Spleen (tissue), 11 donors: Measurements from ENCODE around the gene LRRC39. TPM values are rescaled to one million over a fixed set of nuclear protein-coding genes. Genes with fewer than 3 reads are reported as not detected.

Source experiments
- DNase-seq: peaks from one replicate; pipeline ENCODE4 v3.0.0-alpha.2; 2020
- H3K27ac ChIP-seq, 8 donors: fragments of 200-600 bp; sonication (generic) in 7 of 8; 1 replicate in 4 of 8; 2 replicates in 4 of 8; pipeline versions ENCODE4 v1.5.0 to v1.8.0; 2016 to 2021; ENCODE audit warnings: inconsistent platforms in 4 of 8, mild to moderate bottlenecking in 4 of 8, moderate library complexity in 1 of 8
- H3K27me3 ChIP-seq, 7 donors: fragments of 200-600 bp; sonication (generic) in 6 of 7; replicated peaks in 1 of 7; 1 replicate in 4 of 7; 2 replicates in 3 of 7; pipeline versions ENCODE4 v1.5.0 to v1.8.0; 2016 to 2021; ENCODE audit warnings: inconsistent platforms in 3 of 7, mild to moderate bottlenecking in 1 of 7
- H3K36me3 ChIP-seq, 6 donors: fragments of 200-600 bp; sonication (generic) in 5 of 6; 1 replicate in 4 of 6; 2 replicates in 2 of 6; pipeline versions ENCODE4 v1.5.0 to v1.8.0; 2016 to 2021; ENCODE audit warnings: inconsistent platforms in 2 of 6
- H3K4me1 ChIP-seq, 6 donors: fragments of 200-600 bp; sonication (generic) in 5 of 6; 1 replicate in 3 of 6; 2 replicates in 3 of 6; pipeline versions ENCODE4 v1.5.0 to v1.8.0; 2016 to 2021; ENCODE audit warnings: inconsistent platforms in 3 of 6
- H3K4me3 ChIP-seq, 8 donors: fragments of 200-600 bp; sonication (generic) in 7 of 8; 1 replicate in 4 of 8; 2 replicates in 4 of 8; pipeline versions ENCODE4 v1.5.0 to v1.8.0; 2016 to 2021; ENCODE audit warnings: inconsistent platforms in 4 of 8, mild to moderate bottlenecking in 4 of 8, moderate library complexity in 2 of 8
- H3K9me3 ChIP-seq, 8 donors: fragments of 200-600 bp; sonication (generic) in 7 of 8; 1 replicate in 4 of 8; 2 replicates in 4 of 8; pipeline versions ENCODE4 v1.5.0 to v1.8.0; 2016 to 2021; ENCODE audit warnings: inconsistent platforms in 4 of 8
- POLR2A ChIP-seq, 3 donors: fragments of 450-650 bp; IDR thresholded peaks; one replicate each; pipeline ENCODE4 v1.5.1; 2017; ENCODE audit warnings: antibody characterized with exemption in 3 of 3, mild to moderate bottlenecking in 1 of 3
- POLR2AphosphoS5 ChIP-seq, 3 donors: sonication (generic); formaldehyde crosslinking; IDR thresholded peaks; one replicate each; pipeline ENCODE4 v1.5.1; 2017; ENCODE audit warnings: antibody characterized with exemption in 3 of 3
- WGBS, 5 donors: extraction: QIAGEN DNeasy Blood & Tissue Kit in 3 of 5; methylation state at CpG; one replicate each; pipeline versions ENCODE4 v1.1.5 to v1.1.7; 2013 to 2018; 5-methylcytosine and 5-hydroxymethylcytosine counted together
- intact Hi-C: fragments of 100-400 bp; cut with DNase I; formaldehyde crosslinking; loops from one replicate; pipeline ENCODE4 v1.15.0; 2023; ENCODE audit warnings: low total_unique reads
- polyA plus RNA-seq, 3 donors: library from polyadenylated mRNA; stranded (reverse); fragments of 200-250 nt; gene quantifications; one replicate each; pipeline ENCODE4 v1.2.1, GENCODE V29; 2013
- total RNA-seq, 7 donors: library from RNA; depleted of rRNA in 3 of 7; stranded (reverse); fragments of >200 nt in 3 of 7; fragmentation: NEBNext Ultra II Directional in 4 of 7; extraction: Animal tissue kit (Norgen Biotek cat#: 25700) in 4 of 7; gene quantifications; one replicate each; pipeline versions ENCODE4 v1.1.0 to v1.2.1, GENCODE V29; 2016 to 2021
- TF ChIP-seq, protein P1 (sequence below), 11 experiments: fragments of 200-600 bp in 7 of 11; fragments of 450-650 bp in 4 of 11; sonication (generic) in 4 of 11; IDR thresholded peaks in 8 of 11; conservative IDR thresholded peaks in 3 of 11; 1 replicate in 7 of 11; 2 replicates in 4 of 11; pipeline versions ENCODE4 v1.4.0 to v1.8.0; 2016 to 2021; ENCODE audit warnings: antibody characterized with exemption in 11 of 11, inconsistent platforms in 4 of 11, mild to moderate bottlenecking in 1 of 11
- donor health status: healthy with polysubstance abuse.
- donor health status: DM: no; HTN: no; CAD: no; lungs with moderate emphysema.
- donor health status: DM: no; HTN: no; CAD: no.
- donor health status: Bipolar disorder and iron deficiency.
- donor health status: healthy.
- donor health status: DM: no; HTN: no; CAD: no.
- donor health status: DM: yes; HTN: yes; CAD: no.

Gene LRRC39
- total and polyA plus RNA-seq, 10 donors, result 0.51 to 3.1 (median 1.1) TPM

DNA sequence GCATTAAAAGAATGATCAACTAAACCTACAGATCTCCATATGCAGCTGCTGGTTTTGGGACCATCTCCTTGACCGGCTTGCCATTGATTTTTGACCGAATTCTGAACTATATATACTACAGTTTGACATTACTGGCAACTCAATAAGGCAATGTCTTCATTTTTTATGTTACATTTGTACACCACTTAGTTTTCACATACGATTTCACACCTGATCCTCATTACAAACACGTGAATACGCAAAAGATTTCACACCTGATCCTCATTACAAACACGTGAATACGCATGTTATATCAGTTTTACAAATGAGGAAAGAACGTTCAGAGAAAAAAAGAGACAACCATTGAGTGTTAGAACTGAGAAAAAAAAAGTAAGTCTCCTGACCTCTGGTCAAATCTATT lies 46.4 kb downstream of the LRRC39 start:
- TF ChIP-seq POLR2A (IDR thresholded peaks at IDR 0.05), result no peak
- TF ChIP-seq, protein P1, sequence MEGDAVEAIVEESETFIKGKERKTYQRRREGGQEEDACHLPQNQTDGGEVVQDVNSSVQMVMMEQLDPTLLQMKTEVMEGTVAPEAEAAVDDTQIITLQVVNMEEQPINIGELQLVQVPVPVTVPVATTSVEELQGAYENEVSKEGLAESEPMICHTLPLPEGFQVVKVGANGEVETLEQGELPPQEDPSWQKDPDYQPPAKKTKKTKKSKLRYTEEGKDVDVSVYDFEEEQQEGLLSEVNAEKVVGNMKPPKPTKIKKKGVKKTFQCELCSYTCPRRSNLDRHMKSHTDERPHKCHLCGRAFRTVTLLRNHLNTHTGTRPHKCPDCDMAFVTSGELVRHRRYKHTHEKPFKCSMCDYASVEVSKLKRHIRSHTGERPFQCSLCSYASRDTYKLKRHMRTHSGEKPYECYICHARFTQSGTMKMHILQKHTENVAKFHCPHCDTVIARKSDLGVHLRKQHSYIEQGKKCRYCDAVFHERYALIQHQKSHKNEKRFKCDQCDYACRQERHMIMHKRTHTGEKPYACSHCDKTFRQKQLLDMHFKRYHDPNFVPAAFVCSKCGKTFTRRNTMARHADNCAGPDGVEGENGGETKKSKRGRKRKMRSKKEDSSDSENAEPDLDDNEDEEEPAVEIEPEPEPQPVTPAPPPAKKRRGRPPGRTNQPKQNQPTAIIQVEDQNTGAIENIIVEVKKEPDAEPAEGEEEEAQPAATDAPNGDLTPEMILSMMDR (IDR thresholded peaks at IDR 0.05 in 8 of 11, conservative IDR thresholded peaks at IDR 0.05 in 3 of 11), result no peak
- TF ChIP-seq POLR2AphosphoS5 (IDR thresholded peaks at IDR 0.05), result no peak
- intact Hi-C loops, result loop anchor here (10.0 kb wide), 2 partner anchors 143 to 223 kb away; partner anchors contain the start of gene CDC14A
- Histone ChIP-seq H3K4me3 (peak overlapping the region in 5 of 8 donors; percentile 77 to 94 (median 79)), H3K4me1 (peaks cover 18 to 59% (median 41%) of the 10 kb centered on the region in 6 donors), H3K36me3 (peaks cover 0 to 3% (median under 1%) of the 10 kb centered on the region in 6 donors), H3K27me3 (no peaks in the 10 kb centered on the region), H3K27ac (no peak overlapping the region), H3K9me3 (no peaks in the 10 kb centered on the region)
- 80 to 85% (median 82%) methylated on average over 8 of the region's 8 CpGs for WGBS, 5 donors
- DNase-seq, result no peak

DNA sequence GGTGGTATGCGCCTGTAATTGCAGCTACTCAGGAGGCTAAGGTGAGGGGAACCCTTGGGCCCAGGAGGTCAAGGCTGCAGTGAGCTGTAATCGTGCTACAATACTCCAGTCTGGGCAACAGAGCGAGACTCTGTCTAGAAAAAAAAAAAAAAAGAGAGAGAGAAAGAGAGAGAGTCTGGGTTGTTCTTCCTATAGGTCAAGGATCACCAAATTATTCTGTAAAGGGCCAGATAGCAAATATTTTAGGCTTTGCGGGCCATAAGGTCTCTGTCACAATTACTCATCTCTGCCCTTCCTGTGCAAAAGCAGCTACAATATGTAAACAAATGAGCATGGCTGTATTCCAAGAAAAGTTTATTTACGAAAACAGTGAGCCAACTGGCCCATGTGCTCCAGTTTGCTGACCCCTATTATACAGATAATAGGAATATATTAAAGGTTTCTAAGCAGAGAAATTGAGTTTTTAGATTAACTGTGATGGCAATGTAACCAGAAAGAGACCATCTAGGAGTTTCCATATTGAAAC lies 47.4 kb downstream of the LRRC39 start:
- intact Hi-C loops, result loop anchor here (10.0 kb wide), 2 partner anchors 144 to 224 kb away; partner anchors contain the start of gene CDC14A
- 71 to 84% (median 79%) methylated on average over 5 of the region's 5 CpGs for WGBS, 5 donors

DNA sequence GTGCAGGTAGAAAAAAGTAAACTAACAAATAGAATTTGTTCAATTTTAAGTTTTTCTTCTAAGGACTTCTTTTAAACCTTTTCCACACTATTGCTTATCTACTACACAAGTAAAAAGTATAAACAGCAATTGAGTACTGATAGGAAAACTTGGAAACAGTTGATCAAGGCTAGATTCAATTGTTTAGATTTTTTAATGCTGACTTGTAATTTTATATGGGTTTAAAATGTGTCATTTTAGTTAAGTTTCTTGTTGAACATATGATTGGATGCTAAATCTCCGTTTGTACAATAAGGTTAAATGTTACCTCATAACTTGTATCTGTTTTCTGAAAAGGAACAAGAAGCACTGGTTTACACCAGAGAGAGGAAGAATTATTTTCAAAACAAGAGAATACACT lies 50.8 kb downstream of the LRRC39 start:
- H3K9me3 ChIP-seq, result no peaks in the 10 kb centered on the region
- TF ChIP-seq, protein P1 (IDR thresholded peaks at IDR 0.05 in 8 of 11, conservative IDR thresholded peaks at IDR 0.05 in 3 of 11), result no peak
- H3K4me3 ChIP-seq, result no peak overlapping the region
- H3K27ac ChIP-seq, result no peak overlapping the region
- no peaks in the 10 kb centered on the region for H3K27me3 ChIP-seq
- H3K36me3 ChIP-seq, result peaks cover 0 to 28% (median 0%) of the 10 kb centered on the region in 6 donors
- 77 to 86% (median 78%) methylated on average over 1 of the region's 1 CpG for WGBS, 5 donors
- intact Hi-C loops, result no loop called here
- H3K4me1 ChIP-seq, result peaks cover 5 to 23% (median 15%) of the 10 kb centered on the region in 6 donors
- DNase-seq, result no peak

More for the DNA sequence above, 47.4 kb downstream of the LRRC39 start:
- H3K36me3 ChIP-seq, result no peaks in the 10 kb centered on the region
- no peak overlapping the region for H3K27ac ChIP-seq
- DNase-seq, result no peak
- no peaks in the 10 kb centered on the region for H3K27me3 ChIP-seq
- H3K4me1 ChIP-seq, result peaks cover 18 to 49% (median 35%) of the 10 kb centered on the region in 6 donors
- H3K9me3 ChIP-seq, result no peaks in the 10 kb centered on the region
- TF ChIP-seq POLR2AphosphoS5 (IDR thresholded peaks at IDR 0.05), result no peak
- no peak for TF ChIP-seq POLR2A (IDR thresholded peaks at IDR 0.05)
- TF ChIP-seq, protein P1 (IDR thresholded peaks at IDR 0.05 in 8 of 11, conservative IDR thresholded peaks at IDR 0.05 in 3 of 11), result no peak
- no peak overlapping the region for H3K4me3 ChIP-seq

DNA sequence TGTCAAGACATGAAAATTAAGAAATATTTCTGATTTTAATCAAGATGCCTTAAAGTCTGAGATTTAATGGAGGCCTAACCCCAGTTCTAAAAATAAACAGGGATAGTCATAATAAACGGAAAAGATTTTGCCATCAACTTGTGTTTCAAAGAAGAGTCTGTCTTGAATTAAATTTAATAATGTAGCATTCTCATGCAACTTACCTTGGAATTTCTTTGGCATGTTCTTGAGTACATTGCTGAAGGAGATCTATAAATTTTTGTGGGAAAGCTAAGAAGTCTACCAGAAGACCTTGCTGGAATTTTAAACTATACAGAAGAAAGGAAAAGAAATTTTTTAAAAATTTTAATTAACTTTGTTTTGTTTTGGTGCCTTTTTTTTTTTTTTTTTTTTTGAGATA lies 55.9 kb downstream of the LRRC39 start:
- TF ChIP-seq POLR2AphosphoS5 (IDR thresholded peaks at IDR 0.05), result no peak
- TF ChIP-seq, protein P1 (IDR thresholded peaks at IDR 0.05 in 8 of 11, conservative IDR thresholded peaks at IDR 0.05 in 3 of 11), result no peak
- TF ChIP-seq POLR2A (IDR thresholded peaks at IDR 0.05), result no peak
- DNase-seq, result no peak
- Histone ChIP-seq H3K27me3 (no peaks in the 10 kb centered on the region), H3K4me1 (no peaks in the 10 kb centered on the region), H3K27ac (no peak overlapping the region), H3K36me3 (peaks cover 0 to 66% (median 6%) of the 10 kb centered on the region in 6 donors), H3K9me3 (no peaks in the 10 kb centered on the region), H3K4me3 (no peak overlapping the region)
- WGBS, 5 donors, result 85 to 93% (median 92%) methylated on average over 1 of the region's 1 CpG
- intact Hi-C loops, result no loop called here
